ENCODE measurements around the gene RNU11.

DNA sequence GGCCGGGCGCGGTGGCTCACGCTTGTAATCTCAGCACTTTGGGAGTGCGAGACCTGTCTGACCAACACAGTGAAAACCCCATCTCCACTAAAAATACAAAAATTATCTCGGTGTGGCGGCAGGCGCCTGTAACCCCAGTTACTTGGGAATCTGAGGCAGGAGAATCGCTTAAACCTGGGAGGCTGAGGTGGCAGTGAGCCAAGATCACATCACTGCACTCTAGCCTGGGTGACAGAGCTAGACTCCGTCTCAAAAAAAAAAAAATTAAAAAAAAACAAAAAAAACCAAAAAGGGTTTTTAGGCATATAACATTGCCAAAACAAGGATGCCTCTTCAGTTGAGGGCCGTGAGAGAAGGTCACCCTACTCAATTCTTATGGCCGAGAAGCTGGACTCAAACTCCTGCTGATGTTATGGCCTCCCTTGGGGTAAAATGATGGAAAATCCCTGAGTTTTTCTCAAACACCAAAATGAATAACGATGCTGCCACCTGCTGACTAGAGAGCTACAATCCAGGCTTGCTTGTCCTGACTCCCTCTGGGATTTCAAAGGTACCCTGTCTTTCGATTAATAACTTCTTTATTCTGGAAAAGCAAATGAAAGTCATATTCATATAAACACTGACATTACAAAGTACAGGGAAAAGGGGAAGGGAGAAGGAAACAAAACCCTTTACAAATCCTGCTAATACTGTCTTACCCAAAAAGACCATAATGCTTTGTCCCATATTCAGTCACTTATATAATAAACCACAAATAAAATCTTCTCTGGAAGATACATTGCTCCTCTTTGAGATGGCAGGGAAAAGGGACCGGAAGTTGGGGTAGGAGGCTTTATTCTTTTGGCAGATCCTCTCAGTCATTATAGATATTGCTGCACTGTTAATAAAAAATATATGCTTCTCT lies 45.6 kb upstream of the RNU11 start:
- TF ChIP-seq, protein P1, sequence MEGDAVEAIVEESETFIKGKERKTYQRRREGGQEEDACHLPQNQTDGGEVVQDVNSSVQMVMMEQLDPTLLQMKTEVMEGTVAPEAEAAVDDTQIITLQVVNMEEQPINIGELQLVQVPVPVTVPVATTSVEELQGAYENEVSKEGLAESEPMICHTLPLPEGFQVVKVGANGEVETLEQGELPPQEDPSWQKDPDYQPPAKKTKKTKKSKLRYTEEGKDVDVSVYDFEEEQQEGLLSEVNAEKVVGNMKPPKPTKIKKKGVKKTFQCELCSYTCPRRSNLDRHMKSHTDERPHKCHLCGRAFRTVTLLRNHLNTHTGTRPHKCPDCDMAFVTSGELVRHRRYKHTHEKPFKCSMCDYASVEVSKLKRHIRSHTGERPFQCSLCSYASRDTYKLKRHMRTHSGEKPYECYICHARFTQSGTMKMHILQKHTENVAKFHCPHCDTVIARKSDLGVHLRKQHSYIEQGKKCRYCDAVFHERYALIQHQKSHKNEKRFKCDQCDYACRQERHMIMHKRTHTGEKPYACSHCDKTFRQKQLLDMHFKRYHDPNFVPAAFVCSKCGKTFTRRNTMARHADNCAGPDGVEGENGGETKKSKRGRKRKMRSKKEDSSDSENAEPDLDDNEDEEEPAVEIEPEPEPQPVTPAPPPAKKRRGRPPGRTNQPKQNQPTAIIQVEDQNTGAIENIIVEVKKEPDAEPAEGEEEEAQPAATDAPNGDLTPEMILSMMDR (IDR thresholded peaks at IDR 0.05) = peak; percentile 61
- no peak for TF ChIP-seq ZFX (IDR thresholded peaks at IDR 0.05; ENCODE audit: borderline replicate concordance)

Data from 22Rv1 (cell line).